HepG2 (cell line): ENCODE measurements around the gene HTRA2. TPM values are rescaled to one million over a fixed set of nuclear protein-coding genes. Genes with fewer than 3 reads are reported as not detected.

Experiments
- ATAC-seq: fragments of 200-7000 bp; cut with Tn5 transposase; 3 replicates; pipeline ENCODE4 v1.9.1; 2020; ENCODE audit warnings: mild to moderate bottlenecking, moderate library complexity
- BruUV-seq: library from RNA; stranded (reverse); fragments of 400-500 nt; replicated peaks from 2 replicates; lab custom pipeline; 2021; lab: Mats Ljungman, UMichigan
- CTCF ChIA-PET: fragments of 300-600 bp; formaldehyde crosslinking; extraction: SDS; loops from one replicate; lab custom pipeline; 2021; ENCODE audit warnings: low total read pairs, inconsistent platforms, low intra/inter-chr PET ratio; lab: Yijun Ruan, JAX
- POLR2A ChIA-PET: fragments of 350-600 bp; sonication (Branson Sonifier 250); formaldehyde crosslinking; loops from one replicate; lab custom pipeline; 2020; ENCODE audit warnings: antibody characterized with exemption, inconsistent platforms; lab: Yijun Ruan, JAX
- DNase-seq: peaks from one replicate; pipeline ENCODE4 v3.0.0-alpha.2; 2015; ENCODE audit warnings: low spot score
- FAIRE-seq: peaks from 3 replicates; lab custom pipeline; 2011; peaks lifted over from hg19 to GRCh38; lab: Jason Lieb, UNC
- H2AFZ ChIP-seq: one replicate; pipeline ENCODE4 v1.6.1; 2011; ENCODE audit warnings: low read length, inconsistent platforms
- H3K27ac ChIP-seq: fragments of 300-600 bp; 3 replicates; pipeline ENCODE4 v1.8.0; 2011; ENCODE audit warnings: mixed run types, mild to moderate bottlenecking, mixed read lengths, low read length, inconsistent platforms; ENCODE audit not compliant: insufficient read depth; ENCODE audit errors: extremely low read length
- H3K27me3 ChIP-seq, 2 experiments: fragments of 200-600 bp in 1 of 2; 2 replicates in 1 of 2; 3 replicates in 1 of 2; pipeline versions ENCODE4 v1.6.0 to v1.8.0; 2011; ENCODE audit warnings: low read length in 2 of 2, mild to moderate bottlenecking in 2 of 2, moderate library complexity in 2 of 2, inconsistent platforms in 1 of 2; ENCODE audit not compliant: insufficient read depth in 2 of 2, control insufficient read depth in 1 of 2
- H3K36me3 ChIP-seq, 2 experiments: fragments of 200-600 bp in 1 of 2; replicated peaks in 1 of 2; 2 replicates in 1 of 2; 3 replicates in 1 of 2; pipeline versions ENCODE4 v1.5.1 to v1.8.0; 2011; ENCODE audit warnings: low read length in 2 of 2, inconsistent platforms in 1 of 2; ENCODE audit not compliant: insufficient read depth in 2 of 2, control insufficient read depth in 1 of 2
- H3K4me1 ChIP-seq: 2 replicates; pipeline ENCODE4 v1.5.1; 2012; ENCODE audit warnings: low read length, inconsistent platforms; ENCODE audit not compliant: insufficient read depth
- H3K4me2 ChIP-seq: 2 replicates; pipeline ENCODE4 v1.6.0; 2011; ENCODE audit warnings: low read depth, low read length, inconsistent platforms
- H3K4me3 ChIP-seq, 3 experiments: fragments of 200-600 bp in 1 of 3; sonication (generic), shearing (Covaris generic) in 1 of 3; replicated peaks in 1 of 3; 2 replicates each; pipeline ENCODE4 v1.5.1; 2011 to 2016; ENCODE audit warnings: low read length in 3 of 3, inconsistent platforms in 2 of 3, low read depth in 2 of 3, mild to moderate bottlenecking in 2 of 3, control low read depth in 1 of 3, mixed read lengths in 1 of 3; ENCODE audit not compliant: insufficient read depth in 1 of 3
- H3K79me2 ChIP-seq: one replicate; pipeline ENCODE4 v1.6.1; 2011; ENCODE audit warnings: low read length, inconsistent platforms; ENCODE audit not compliant: insufficient read depth
- H3K9ac ChIP-seq: 2 replicates; pipeline ENCODE4 v1.6.0; 2011; ENCODE audit warnings: mild to moderate bottlenecking, low read depth, low read length, inconsistent platforms; ENCODE audit not compliant: insufficient read depth
- H3K9me3 ChIP-seq: 2 replicates; pipeline ENCODE4 v1.5.1; 2012; ENCODE audit warnings: mild to moderate bottlenecking, low read length
- H4K20me1 ChIP-seq: 2 replicates; pipeline ENCODE4 v1.6.0; 2011; ENCODE audit warnings: inconsistent platforms, mild to moderate bottlenecking, low read length, moderate library complexity; ENCODE audit not compliant: insufficient read depth
- HES4 ChIP-seq: sonication (generic); formaldehyde crosslinking; IDR thresholded peaks from 2 replicates; pipeline ENCODE4 v1.9.0; 2021; ENCODE audit warnings: mild to moderate bottlenecking, missing genetic modification reagents, borderline replicate concordance
- HNRNPL ChIP-seq: fragments of 200-400 bp; formaldehyde crosslinking; IDR thresholded peaks from 2 replicates; pipeline ENCODE4 v1.6.1; 2017; ENCODE audit warnings: mild to moderate bottlenecking, low read depth, low read length
- KDM2A ChIP-seq: sonication (generic); formaldehyde crosslinking; IDR thresholded peaks from 2 replicates; pipeline ENCODE4 v1.4.0; 2020; ENCODE audit warnings: low read depth, missing genetic modification reagents, borderline replicate concordance
- MIXL1 ChIP-seq: IDR thresholded peaks from 2 replicates; pipeline ENCODE4 v1.6.1; 2016
- MYC ChIP-seq: sonication (generic); formaldehyde crosslinking; IDR thresholded peaks from 2 replicates; pipeline ENCODE4 v1.9.0; 2021; ENCODE audit warnings: missing genetic modification reagents, borderline replicate concordance
- PRDM10 ChIP-seq: sonication (generic); formaldehyde crosslinking; IDR thresholded peaks from 2 replicates; pipeline ENCODE4 v1.4.0; 2020; ENCODE audit warnings: low read depth, missing genetic modification reagents
- SETDB1 ChIP-seq: sonication (generic); formaldehyde crosslinking; IDR thresholded peaks from 2 replicates; pipeline ENCODE4 v1.5.1; 2020; ENCODE audit warnings: missing genetic modification reagents, mild to moderate bottlenecking, borderline replicate concordance
- SNAI1 ChIP-seq: sonication (generic); formaldehyde crosslinking; IDR thresholded peaks from 2 replicates; pipeline ENCODE4 v1.5.0; 2020; ENCODE audit warnings: mild to moderate bottlenecking, missing genetic modification reagents, borderline replicate concordance
- SNRNP70 ChIP-seq: fragments of 200-400 bp; formaldehyde crosslinking; IDR thresholded peaks from 2 replicates; pipeline ENCODE4 v1.6.1; 2017; ENCODE audit warnings: mild to moderate bottlenecking, low read depth, low read length, moderate library complexity
- SRSF1 ChIP-seq: fragments of 200-400 bp; formaldehyde crosslinking; optimal IDR thresholded peaks from 2 replicates; pipeline ENCODE3; 2017; ENCODE audit warnings: mild to moderate bottlenecking, low read depth, low read length, moderate library complexity
- SRSF4 ChIP-seq: fragments of 200-400 bp; formaldehyde crosslinking; IDR thresholded peaks from one replicate; pipeline ENCODE4 v1.6.1; 2018; ENCODE audit warnings: mild to moderate bottlenecking, low read depth, low read length, moderate library complexity; ENCODE audit not compliant: poor library complexity, severe bottlenecking
- SRY ChIP-seq: sonication (generic); formaldehyde crosslinking; IDR thresholded peaks from 2 replicates; pipeline ENCODE4 v1.8.0; 2022; ENCODE audit warnings: mild to moderate bottlenecking, missing genetic modification reagents
- ZFP90 ChIP-seq: sonication (generic); formaldehyde crosslinking; IDR thresholded peaks from 2 replicates; pipeline ENCODE4 v1.8.0; 2022; ENCODE audit warnings: missing genetic modification reagents, mild to moderate bottlenecking, inconsistent platforms, borderline replicate concordance
- ZFX ChIP-seq: sonication (generic); formaldehyde crosslinking; IDR thresholded peaks from 2 replicates; pipeline ENCODE4 v1.4.0; 2020; ENCODE audit warnings: mild to moderate bottlenecking, low read depth, missing genetic modification reagents, moderate library complexity
- ZHX1 ChIP-seq: sonication (generic); formaldehyde crosslinking; IDR thresholded peaks from 2 replicates; pipeline ENCODE4 v1.8.1; 2022; ENCODE audit warnings: low read depth, mild to moderate bottlenecking, missing genetic modification reagents
- ZNF430 ChIP-seq: sonication (generic); formaldehyde crosslinking; IDR thresholded peaks from 2 replicates; pipeline ENCODE4 v1.9.0; 2021; ENCODE audit warnings: mild to moderate bottlenecking, missing genetic modification reagents
- ZNF605 ChIP-seq: sonication (generic); formaldehyde crosslinking; IDR thresholded peaks from 2 replicates; pipeline ENCODE4 v1.8.0; 2022; ENCODE audit warnings: mild to moderate bottlenecking, missing genetic modification reagents
- WGBS: methylation state at CpG from one replicate; pipeline ENCODE4 v1.1.6; 2017; ENCODE audit warnings: low lambda C conversion rate; 5-methylcytosine and 5-hydroxymethylcytosine counted together
- in situ Hi-C: cut with HindIII; loops from 2 replicates; pipeline ENCODE4 v1.10.0; 2017; ENCODE audit warnings: low pct_unique_long_range_greater_than_20kb; ENCODE audit not compliant: extremely low pct_ligation_motif_present
- intact Hi-C: fragments of 100-400 bp; cut with micrococcal nuclease; formaldehyde crosslinking; loops from one replicate; pipeline ENCODE4 v1.10.0; 2022; ENCODE audit not compliant: unreplicated experiment
- polyA plus RNA-seq, 8 experiments: library from polyadenylated mRNA; depleted of rRNA in 3 of 8; stranded (reverse) in 7 of 8; unstranded in 1 of 8; fragments of >200 nt; fragmentation: Illumina TruSeq in 4 of 8; extraction: Trizol in 4 of 8; gene quantifications; 2 replicates each; pipeline versions ENCODE4 v1.2.1 to v1.2.3, GENCODE V29; 2011 to 2016; ENCODE audit warnings: low read depth in 4 of 8, missing spikeins in 1 of 8, mixed read lengths in 1 of 8; ENCODE audit not compliant: insufficient read depth in 1 of 8
- total RNA-seq, 5 experiments: library from RNA; depleted of rRNA; stranded (reverse); fragments of >200 nt; fragmentation: Illumina TruSeq; extraction: Trizol; gene quantifications; 2 replicates each; pipeline ENCODE4 v1.2.3, GENCODE V29; 2016; ENCODE audit warnings: low read depth in 1 of 5

HTRA2 gene
- total and polyA plus RNA-seq, 2 of the 13 experiments (the other 11 are each of a cell fraction or from before 2014, with no cell fraction given): 47.7 to 50.3 TPM

GRCh38 chr2:74507926-74508520, 21.7 kb upstream of the HTRA2 start:
- Histone ChIP-seq H3K4me1 (peaks cover 79% of the 10 kb centered on the region), H3K79me2 (peaks cover 38% of the 10 kb centered on the region), H4K20me1 (no peaks in the 10 kb centered on the region), H3K9me3 (no peaks in the 10 kb centered on the region), H3K27ac (peak overlapping the region; percentile 95), H3K9ac (peak overlapping the region; percentile 94), H3K4me3 (peak overlapping the region; percentile 79 to 97 (median 95)), H3K36me3 (no peaks in the 10 kb centered on the region; a peak in 3 of 5 replicates), H2AFZ (no peak overlapping the region), H3K4me2 (peak overlapping the region; percentile 98), H3K27me3 (no peaks in the 10 kb centered on the region; a peak in 1 of 5 replicates)
- WGBS: under 1% methylated on average over 38 of the region's 38 CpGs
- no TSS peak for BruUV-seq
- POLR2A ChIA-PET: interaction anchor here (0.8 to 16.5 kb wide), 10 partner anchors 9 to 79 kb away, joined by 3 to 795 read pairs (median 6); partner anchors contain the start of genes AUP1, CCDC142, DQX1 and HTRA2
- peak; percentile 59 for ATAC-seq
- CTCF ChIA-PET: interaction anchor here (1.6 to 1.7 kb wide), 2 partner anchors 24 to 25 kb away, joined by 8 to 10 read pairs; partner anchors contain the start of genes CCDC142 and TTC31
- in situ Hi-C loops: no loop called here
- no peak for FAIRE-seq
- no peak for DNase-seq
- intact Hi-C loops: loop anchor here (1.0 to 2.0 kb wide), 3 partner anchors 21 to 79 kb away; partner anchors contain the start of genes AUP1, HTRA2 and TTC31
- TF ChIP-seq SRY: peak; percentile 59; the same call in 1 of the 2 replicates
- TF ChIP-seq SETDB1 (CRISPR knock-in tag): no peak
- TF ChIP-seq ZNF605: peak; percentile 13
- 0 out of 2 replicates have a peak, but pooled peaks have one; percentile 2 for TF ChIP-seq MYC (CRISPR knock-in tag)
- 0 out of 2 replicates have a peak, but pooled peaks have one; percentile 7 for TF ChIP-seq MIXL1 (CRISPR knock-in tag)
- TF ChIP-seq PRDM10 (CRISPR knock-in tag): 0 out of 2 replicates have a peak, but pooled peaks have one; percentile 15
- TF ChIP-seq SRSF4: no peak
- peak; percentile 52 for TF ChIP-seq KDM2A (CRISPR knock-in tag)
- TF ChIP-seq HNRNPL: 0 out of 2 replicates have a peak, but pooled peaks have one; percentile 3
- TF ChIP-seq ZFX (CRISPR knock-in tag): peak; percentile 82
- TF ChIP-seq SNAI1 (CRISPR knock-in tag): peak; percentile 16; the same call in 1 of the 2 replicates
- TF ChIP-seq HES4 (CRISPR knock-in tag): 0 out of 2 replicates have a peak, but pooled peaks have one; percentile 54
- no peak for TF ChIP-seq ZFP90 (CRISPR knock-in tag)
- TF ChIP-seq SRSF1: peak; percentile 54
- peak; percentile 85 for TF ChIP-seq ZNF430
- no peak for TF ChIP-seq SNRNP70
- 0 out of 2 replicates have a peak, but pooled peaks have one; percentile 17 for TF ChIP-seq ZHX1
